IPS DF 6.9 (cell line): ENCODE results near the gene NBAS.

Experiments used
- DNase-seq: peaks from one replicate; pipeline ENCODE4 v3.0.0-alpha.2; 2013; ENCODE audit warnings: low read depth, low spot score
- H3K27ac ChIP-seq: one replicate; pipeline ENCODE4 v1.5.1; 2013; ENCODE audit warnings: low read length, control low read depth
- H3K27me3 ChIP-seq: 2 replicates; pipeline ENCODE4 v1.6.1; 2013; ENCODE audit warnings: mild to moderate bottlenecking, low read length; ENCODE audit not compliant: control insufficient read depth, insufficient read depth
- H3K36me3 ChIP-seq: 2 replicates; pipeline ENCODE4 v1.6.1; 2013; ENCODE audit warnings: low read length; ENCODE audit not compliant: control insufficient read depth, insufficient read depth
- H3K4me1 ChIP-seq: 2 replicates; pipeline ENCODE4 v1.6.1; 2013; ENCODE audit warnings: low read length; ENCODE audit not compliant: control insufficient read depth, insufficient read depth
- H3K4me3 ChIP-seq: 2 replicates; pipeline ENCODE4 v1.5.1; 2013; ENCODE audit warnings: mild to moderate bottlenecking, low read length
- H3K9me3 ChIP-seq: 2 replicates; pipeline ENCODE4 v1.6.1; 2013; ENCODE audit warnings: low read length, inconsistent platforms; ENCODE audit not compliant: control insufficient read depth, insufficient read depth
- WGBS: extraction: QIAGEN DNeasy Blood & Tissue Kit; methylation state at CpG from one replicate; pipeline ENCODE4 v1.1.7; 2013; ENCODE audit warnings: mixed read lengths, missing lambda C conversion rate; ENCODE audit not compliant: insufficient read length, insufficient coverage; 5-methylcytosine and 5-hydroxymethylcytosine counted together

NBAS gene

GRCh38 chr2:15275346-15275745 lies 285.8 kb downstream of the NBAS start:
- H3K27ac ChIP-seq, result no peak overlapping the region
- H3K36me3 ChIP-seq, result no peaks in the 10 kb centered on the region; the same call in 1 of the 2 replicates
- no peak overlapping the region for H3K4me3 ChIP-seq
- no peaks in the 10 kb centered on the region for H3K9me3 ChIP-seq
- no peak for DNase-seq
- WGBS, result no CpG with 5 or more reads among the region's 2 CpGs
- no peaks in the 10 kb centered on the region for H3K4me1 ChIP-seq
- H3K27me3 ChIP-seq, result no peaks in the 10 kb centered on the region

DNA sequence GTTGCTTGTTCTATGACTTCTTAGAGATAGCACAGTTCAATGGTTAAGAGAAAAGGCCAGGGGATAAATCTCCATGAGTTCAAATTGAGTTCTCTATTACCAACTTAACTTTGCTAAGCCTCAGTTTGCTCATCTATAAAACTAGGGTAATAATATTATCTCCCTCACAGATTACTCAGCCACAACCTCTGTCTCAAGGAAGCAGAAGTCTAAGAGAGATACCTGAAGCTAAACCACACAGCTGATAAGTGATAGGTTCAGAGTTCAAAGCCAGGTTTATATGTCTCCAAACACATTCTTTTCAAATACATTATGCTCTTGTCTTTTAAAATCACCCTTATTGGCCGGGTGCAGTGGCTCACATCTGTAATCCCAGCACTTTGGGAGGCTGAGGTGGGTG lies 287.7 kb downstream of the NBAS start:
- no peak overlapping the region for H3K27ac ChIP-seq
- no CpG with 5 or more reads among the region's 1 CpG for WGBS
- no peak for DNase-seq
- no peaks in the 10 kb centered on the region; the same call in 1 of the 2 replicates for H3K36me3 ChIP-seq
- no peaks in the 10 kb centered on the region for H3K4me1 ChIP-seq
- no peaks in the 10 kb centered on the region for H3K9me3 ChIP-seq
- H3K27me3 ChIP-seq, result no peaks in the 10 kb centered on the region
- H3K4me3 ChIP-seq, result no peak overlapping the region

GRCh38 chr2:15272942-15273341 lies 288.2 kb downstream of the NBAS start:
- Histone ChIP-seq H3K27ac (no peak overlapping the region), H3K4me1 (no peaks in the 10 kb centered on the region), H3K9me3 (no peaks in the 10 kb centered on the region), H3K36me3 (no peaks in the 10 kb centered on the region; the same call in 1 of the 2 replicates), H3K4me3 (no peak overlapping the region), H3K27me3 (no peaks in the 10 kb centered on the region)
- no CpG with 5 or more reads among the region's 4 CpGs for WGBS
- DNase-seq, result no peak

GRCh38 chr2:15271941-15272542 lies 289.1 kb downstream of the NBAS start:
- H3K4me1 ChIP-seq, result no peaks in the 10 kb centered on the region
- no peaks in the 10 kb centered on the region for H3K9me3 ChIP-seq
- H3K27me3 ChIP-seq, result no peaks in the 10 kb centered on the region
- H3K4me3 ChIP-seq, result no peak overlapping the region
- H3K36me3 ChIP-seq, result no peaks in the 10 kb centered on the region; the same call in 1 of the 2 replicates
- no peak overlapping the region for H3K27ac ChIP-seq
- DNase-seq, result no peak
- no CpG with 5 or more reads among the region's 1 CpG for WGBS

DNA sequence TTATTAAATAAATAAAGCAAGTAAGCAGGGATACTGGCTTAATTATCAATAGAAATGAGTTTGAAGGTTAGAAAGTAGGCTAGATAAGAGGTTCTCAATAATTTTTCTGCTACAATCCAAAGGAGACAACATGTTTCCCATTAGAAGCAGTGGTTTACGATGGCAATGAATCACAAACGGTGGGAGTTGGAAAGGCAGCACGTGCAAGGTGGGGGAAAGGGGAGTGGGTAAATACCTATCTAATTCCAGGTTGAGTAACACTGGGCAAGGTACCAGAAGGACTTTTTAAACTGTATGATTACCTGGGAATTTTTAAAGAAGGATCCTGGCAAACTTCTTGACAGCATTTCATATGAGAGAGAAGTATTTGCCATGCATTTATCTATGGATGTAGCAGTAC lies 289.9 kb downstream of the NBAS start:
- no peak for DNase-seq
- H3K36me3 ChIP-seq, result no peaks in the 10 kb centered on the region; the same call in 1 of the 2 replicates
- H3K4me1 ChIP-seq, result no peaks in the 10 kb centered on the region
- no CpG with 5 or more reads among the region's 3 CpGs for WGBS
- H3K27ac ChIP-seq, result no peak overlapping the region
- no peaks in the 10 kb centered on the region for H3K9me3 ChIP-seq
- H3K27me3 ChIP-seq, result no peaks in the 10 kb centered on the region
- H3K4me3 ChIP-seq, result no peak overlapping the region

GRCh38 chr2:15269043-15269442 lies 292.1 kb downstream of the NBAS start:
- Histone ChIP-seq H3K4me3 (no peak overlapping the region), H3K27ac (no peak overlapping the region), H3K27me3 (no peaks in the 10 kb centered on the region), H3K4me1 (no peaks in the 10 kb centered on the region), H3K9me3 (no peaks in the 10 kb centered on the region), H3K36me3 (no peaks in the 10 kb centered on the region)
- no peak for DNase-seq
- WGBS, result no CpG with 5 or more reads among the region's 4 CpGs

GRCh38 chr2:15265889-15266288 lies 295.2 kb downstream of the NBAS start:
- Histone ChIP-seq H3K36me3 (no peaks in the 10 kb centered on the region), H3K9me3 (no peaks in the 10 kb centered on the region), H3K4me3 (no peak overlapping the region), H3K4me1 (peaks cover 1% of the 10 kb centered on the region; the same call in 1 of the 2 replicates), H3K27ac (no peak overlapping the region), H3K27me3 (no peaks in the 10 kb centered on the region)
- WGBS, result no CpG with 5 or more reads among the region's 3 CpGs
- DNase-seq, result no peak

GRCh38 chr2:15263976-15264685 lies 297.0 kb downstream of the NBAS start:
- Histone ChIP-seq H3K9me3 (no peaks in the 10 kb centered on the region), H3K27ac (no peak overlapping the region), H3K4me1 (peaks cover 6% of the 10 kb centered on the region; the same call in 1 of the 2 replicates), H3K27me3 (no peaks in the 10 kb centered on the region), H3K36me3 (no peaks in the 10 kb centered on the region), H3K4me3 (no peak overlapping the region)
- DNase-seq, result no peak
- WGBS, result no CpG with 5 or more reads among the region's 8 CpGs

- no peak overlapping the region for H3K4me3 ChIP-seq
- H3K27me3 ChIP-seq, result no peaks in the 10 kb centered on the region
- no peaks in the 10 kb centered on the region for H3K9me3 ChIP-seq
- no CpG with 5 or more reads among the region's 2 CpGs for WGBS
- H3K27ac ChIP-seq, result no peak overlapping the region
- no peak for DNase-seq
- H3K4me1 ChIP-seq, result peaks cover 6% of the 10 kb centered on the region; the same call in 1 of the 2 replicates
- no peaks in the 10 kb centered on the region for H3K36me3 ChIP-seq
Measured at GRCh38 chr2:15262792-15263191, 298.3 kb downstream of the NBAS start.

GRCh38 chr2:15260835-15261234 lies 300.3 kb downstream of the NBAS start:
- DNase-seq, result no peak
- no CpG with 5 or more reads among the region's 2 CpGs for WGBS

More at GRCh38 chr2:15260835-15261234, 300.3 kb downstream of the NBAS start:
- no peak overlapping the region for H3K27ac ChIP-seq
- no peaks in the 10 kb centered on the region for H3K9me3 ChIP-seq
- H3K4me3 ChIP-seq, result no peak overlapping the region
- peaks cover 6% of the 10 kb centered on the region; the same call in 1 of the 2 replicates for H3K4me1 ChIP-seq
- H3K27me3 ChIP-seq, result no peaks in the 10 kb centered on the region
- no peaks in the 10 kb centered on the region for H3K36me3 ChIP-seq
